ENCODE data around the gene TBC1D12.

Gene TBC1D12

DNA sequence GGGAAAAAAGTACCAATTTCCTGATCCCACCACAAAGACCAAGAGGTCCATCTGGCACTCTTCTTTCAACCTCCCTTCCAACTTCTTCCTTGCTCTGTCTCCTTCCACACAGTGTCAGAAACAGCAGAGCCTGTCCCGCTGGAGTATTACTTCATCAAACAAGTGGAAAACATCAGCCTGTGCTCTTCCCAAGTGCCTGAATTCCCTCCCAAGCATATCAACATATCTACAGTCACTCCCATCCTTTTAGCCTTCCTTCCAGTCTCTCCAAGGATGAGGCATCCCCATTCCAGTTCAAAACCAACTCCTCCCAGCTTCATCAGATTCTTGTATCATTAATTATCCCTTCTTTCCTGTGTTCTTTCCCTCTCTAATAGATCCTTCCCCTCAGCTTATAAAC, 37.9 kb upstream of the TBC1D12 start:
- Histone ChIP-seq H3K4me2 (ENCODE audit: low read length) (no peak overlapping the region), H3K36me3 (replicated peaks; ENCODE audit: low read depth, low read length) (peaks cover 5% of the 10 kb centered on the region), H3K4me3 (ENCODE audit: low read length) (no peak overlapping the region), H3K27ac (ENCODE audit: low read length) (no peak overlapping the region), H4K20me1 (ENCODE audit: insufficient read depth, low read length) (no peaks in the 10 kb centered on the region), H3K79me2 (ENCODE audit: low read length) (peaks cover 33% of the 10 kb centered on the region), H2AFZ (ENCODE audit: low read depth, low read length) (no peak overlapping the region), H3K9ac (ENCODE audit: low read length) (no peak overlapping the region), H3K27me3 (ENCODE audit: low read depth, low read length) (no peaks in the 10 kb centered on the region), H3K9me3 (ENCODE audit: insufficient read depth, low read length) (no peaks in the 10 kb centered on the region), H3K4me1 (ENCODE audit: low read length) (peaks cover 15% of the 10 kb centered on the region)
- no peak for TF ChIP-seq CTCF (IDR thresholded peaks at IDR 0.05; ENCODE audit: low read depth, low read length)
- TF ChIP-seq EZH2phosphoT487 (IDR thresholded peaks at IDR 0.05; ENCODE audit: low read depth) = no peak

- H3K9me3 ChIP-seq (ENCODE audit: insufficient read depth, low read length) = no peaks in the 10 kb centered on the region
- H3K79me2 ChIP-seq (ENCODE audit: low read length) = peaks cover 14% of the 10 kb centered on the region
- H3K4me3 ChIP-seq (ENCODE audit: low read length) = no peak overlapping the region
- H3K27me3 ChIP-seq (ENCODE audit: low read depth, low read length) = no peaks in the 10 kb centered on the region
- H3K4me2 ChIP-seq (ENCODE audit: low read length) = no peak overlapping the region
- TF ChIP-seq EZH2phosphoT487 (IDR thresholded peaks at IDR 0.05; ENCODE audit: low read depth) = no peak
- no peak for TF ChIP-seq CTCF (IDR thresholded peaks at IDR 0.05; ENCODE audit: low read depth, low read length)
- H3K4me1 ChIP-seq (ENCODE audit: low read length) = peaks cover 11% of the 10 kb centered on the region
- no peak overlapping the region for H3K9ac ChIP-seq (ENCODE audit: low read length)
- peaks cover under 1% of the 10 kb centered on the region for H3K36me3 ChIP-seq (replicated peaks; ENCODE audit: low read depth, low read length)
- no peak overlapping the region for H2AFZ ChIP-seq (ENCODE audit: low read depth, low read length)
- H3K27ac ChIP-seq (ENCODE audit: low read length) = no peak overlapping the region
- H4K20me1 ChIP-seq (ENCODE audit: insufficient read depth, low read length) = no peaks in the 10 kb centered on the region
These were observed 36.0 kb upstream of the TBC1D12 start for GRCh38 chr10:94366382-94366781.

GRCh38 chr10:94370501-94370900, 31.8 kb upstream of the TBC1D12 start:
- Histone ChIP-seq H3K9ac (ENCODE audit: low read length) (no peak overlapping the region), H3K27ac (ENCODE audit: low read length) (no peak overlapping the region), H3K4me3 (ENCODE audit: low read length) (no peak overlapping the region), H4K20me1 (ENCODE audit: insufficient read depth, low read length) (no peaks in the 10 kb centered on the region), H3K79me2 (ENCODE audit: low read length) (no peaks in the 10 kb centered on the region), H2AFZ (ENCODE audit: low read depth, low read length) (no peak overlapping the region), H3K4me2 (ENCODE audit: low read length) (no peak overlapping the region), H3K36me3 (replicated peaks; ENCODE audit: low read depth, low read length) (no peaks in the 10 kb centered on the region), H3K4me1 (ENCODE audit: low read length) (no peaks in the 10 kb centered on the region), H3K9me3 (ENCODE audit: insufficient read depth, low read length) (no peaks in the 10 kb centered on the region), H3K27me3 (ENCODE audit: low read depth, low read length) (no peaks in the 10 kb centered on the region)
- TF ChIP-seq EZH2phosphoT487 (IDR thresholded peaks at IDR 0.05; ENCODE audit: low read depth) (no peak), CTCF (IDR thresholded peaks at IDR 0.05; ENCODE audit: low read depth, low read length) (no peak)

- Histone ChIP-seq H3K79me2 (ENCODE audit: low read length) (no peaks in the 10 kb centered on the region), H3K4me3 (ENCODE audit: low read length) (no peak overlapping the region), H3K27me3 (ENCODE audit: low read depth, low read length) (no peaks in the 10 kb centered on the region), H2AFZ (ENCODE audit: low read depth, low read length) (no peak overlapping the region), H3K9me3 (ENCODE audit: insufficient read depth, low read length) (no peaks in the 10 kb centered on the region), H3K4me2 (ENCODE audit: low read length) (no peak overlapping the region), H3K36me3 (replicated peaks; ENCODE audit: low read depth, low read length) (no peaks in the 10 kb centered on the region), H3K4me1 (ENCODE audit: low read length) (no peaks in the 10 kb centered on the region), H3K27ac (ENCODE audit: low read length) (no peak overlapping the region), H3K9ac (ENCODE audit: low read length) (no peak overlapping the region), H4K20me1 (ENCODE audit: insufficient read depth, low read length) (no peaks in the 10 kb centered on the region)
- TF ChIP-seq CTCF (IDR thresholded peaks at IDR 0.05; ENCODE audit: low read depth, low read length) (no peak), EZH2phosphoT487 (IDR thresholded peaks at IDR 0.05; ENCODE audit: low read depth) (no peak)
These were observed 27.0 kb upstream of the TBC1D12 start for GRCh38 chr10:94375374-94375773.
